22Rv1 (cell line): ENCODE results near the gene EPS8L3.
A peak's percentile ranks its signal among the peaks of the same experiment; 100 is the strongest.
"Not testable (repeated sequence)": the region's sequence is repeated elsewhere in the genome, so short reads cannot be mapped to it uniquely, and the experiment has no call there.

Experiments
- H3K27ac ChIP-seq: fragments of 450-650 bp; 2 replicates; pipeline ENCODE4 v1.5.1; 2017
- CTCF ChIP-seq: fragments of 450-650 bp; IDR thresholded peaks from 2 replicates; pipeline ENCODE4 v1.5.1; 2017; ENCODE audit warnings: mild to moderate bottlenecking
- ZFX ChIP-seq: fragments of 450-650 bp; IDR thresholded peaks from 2 replicates; pipeline ENCODE4 v1.6.1; 2017; ENCODE audit warnings: antibody characterized with exemption, borderline replicate concordance

Gene EPS8L3

GRCh38 chr1:109749221-109749620 is 14.5 kb downstream of the EPS8L3 start:
- H3K27ac ChIP-seq, result no peak overlapping the region
- TF ChIP-seq ZFX (no peak), CTCF (no peak)

- not testable (repeated sequence) for H3K27ac ChIP-seq
These were observed 15.4 kb downstream of the EPS8L3 start for GRCh38 chr1:109748311-109748710.

DNA sequence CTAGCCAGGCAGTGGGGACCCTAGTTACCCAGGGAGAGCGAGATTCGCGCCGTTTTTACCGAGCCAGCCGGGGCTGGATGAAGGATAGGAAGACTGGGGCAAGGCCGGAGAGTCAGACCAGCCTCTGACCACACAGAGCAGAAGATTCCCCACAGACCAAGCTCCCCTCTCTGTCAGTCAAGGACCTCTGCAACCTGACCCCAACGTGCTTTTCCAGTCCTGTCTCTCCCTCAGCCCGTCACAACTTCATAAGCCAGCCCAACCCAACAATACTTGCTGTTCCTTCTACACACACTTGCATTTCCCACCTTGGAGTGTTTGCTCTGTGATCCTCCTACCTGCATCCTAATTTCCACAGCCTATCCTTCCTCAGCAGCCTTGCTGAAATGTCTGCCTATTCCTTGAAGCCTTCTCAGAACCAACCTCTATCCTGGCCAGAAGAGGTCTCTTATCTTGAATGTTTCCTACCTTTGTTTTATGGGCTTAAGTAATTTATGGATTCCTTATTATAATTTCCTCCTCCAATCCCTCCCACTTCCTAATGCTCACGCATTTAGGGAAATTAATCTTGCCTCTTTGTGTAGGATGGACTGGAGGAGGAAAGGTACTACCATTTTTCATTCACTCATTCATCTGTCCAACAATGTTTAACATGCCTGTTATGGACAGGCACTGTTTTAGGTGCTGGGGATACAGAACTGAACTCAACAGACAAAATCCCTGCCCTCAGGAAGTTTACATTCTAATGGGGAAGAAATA is 22.9 kb downstream of the EPS8L3 start, which contains the start of gene GSTM3:
Gene GSTM3 (minus strand): TSS at position 424 of the 759 bp plus-strand sequence. CDS start 751 bp downstream, outside the sequence.
- H3K27ac ChIP-seq, result no peak within 1 kb of the TSS
- TF ChIP-seq CTCF, result no peak
- TF ChIP-seq ZFX, result no peak

GRCh38 chr1:109739738-109740614 is 23.7 kb downstream of the EPS8L3 start:
- H3K27ac ChIP-seq, result no peak overlapping the region

GRCh38 chr1:109733236-109733870 is 30.4 kb downstream of the EPS8L3 start:
- TF ChIP-seq ZFX, result no peak
- TF ChIP-seq CTCF, result no peak
- H3K27ac ChIP-seq, result no peak overlapping the region

More at GRCh38 chr1:109739738-109740614, 23.7 kb downstream of the EPS8L3 start:
- no peak for TF ChIP-seq CTCF
- no peak for TF ChIP-seq ZFX

GRCh38 chr1:109732390-109732881 is 31.3 kb downstream of the EPS8L3 start:
- peak overlapping the region; percentile 48 for H3K27ac ChIP-seq
- no peak for TF ChIP-seq ZFX
- no peak for TF ChIP-seq CTCF

DNA sequence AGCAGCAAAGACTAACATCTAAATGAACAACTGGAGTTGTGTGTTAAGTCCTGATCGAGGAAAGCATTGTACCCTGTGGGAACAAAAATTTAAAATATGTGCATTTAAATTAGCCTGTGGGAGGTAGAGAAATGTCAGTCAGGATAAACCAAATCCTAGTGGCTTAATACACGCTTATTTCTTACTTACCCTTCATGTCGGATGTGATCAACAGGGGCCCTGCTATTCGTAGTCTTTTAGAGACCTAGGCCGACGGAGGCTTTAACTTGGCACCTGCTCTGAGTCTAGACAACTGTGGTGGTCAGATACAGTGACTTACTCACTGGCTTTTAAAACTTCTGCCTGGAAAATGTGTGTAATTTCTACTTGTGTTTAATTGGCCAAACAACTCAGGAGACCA is 33.1 kb downstream of the EPS8L3 start:
- H3K27ac ChIP-seq, result no peak overlapping the region
- TF ChIP-seq ZFX (no peak), CTCF (no peak)
